Upper lobe of right lung (tissue), 1 donor: ENCODE measurements around the gene SREK1IP1. TPM values are rescaled to one million over a fixed set of nuclear protein-coding genes. Genes with fewer than 3 reads are reported as not detected.

ENCODE experiments used
- ATAC-seq: fragments of 200-7000 bp; cut with Tn5 transposase; one replicate; pipeline ENCODE4 v1.9.1; 2020; ENCODE audit warnings: mild to moderate bottlenecking, moderate library complexity
- DNase-seq: peaks from one replicate; pipeline ENCODE4 v3.0.0-alpha.2; 2020
- H3K27ac ChIP-seq: fragments of 200-600 bp; one replicate; pipeline ENCODE4 v1.8.0; 2022
- H3K27me3 ChIP-seq: fragments of 200-600 bp; one replicate; pipeline ENCODE4 v1.8.0; 2022; ENCODE audit warnings: mild to moderate bottlenecking
- H3K36me3 ChIP-seq: fragments of 200-600 bp; one replicate; pipeline ENCODE4 v1.8.0; 2022
- H3K4me1 ChIP-seq: fragments of 200-600 bp; one replicate; pipeline ENCODE4 v1.8.0; 2022
- H3K4me3 ChIP-seq: fragments of 200-600 bp; one replicate; pipeline ENCODE4 v1.8.0; 2022; ENCODE audit warnings: mild to moderate bottlenecking
- H3K9me3 ChIP-seq: fragments of 200-600 bp; one replicate; pipeline ENCODE4 v1.8.0; 2022
- intact Hi-C: fragments of 100-400 bp; cut with DNase I; formaldehyde crosslinking; loops from one replicate; pipeline ENCODE4 v1.11.0; 2022
- total RNA-seq: library from RNA; stranded (reverse); fragmentation: NEBNext Ultra II Directional; extraction: Animal tissue kit (Norgen Biotek cat#: 25700); gene quantifications from one replicate; pipeline ENCODE4 v1.2.1, GENCODE V29; 2021
- TF ChIP-seq, protein P1 (sequence below): fragments of 200-600 bp; IDR thresholded peaks from one replicate; pipeline ENCODE4 v1.8.0; 2022; ENCODE audit warnings: antibody characterized with exemption
- donor health status: DM: no; HTN: yes; CAD: no; lungs with severe emphysema.

Gene SREK1IP1
- total RNA-seq, 1 donor from 2014 or later = 22.1 TPM

DNA sequence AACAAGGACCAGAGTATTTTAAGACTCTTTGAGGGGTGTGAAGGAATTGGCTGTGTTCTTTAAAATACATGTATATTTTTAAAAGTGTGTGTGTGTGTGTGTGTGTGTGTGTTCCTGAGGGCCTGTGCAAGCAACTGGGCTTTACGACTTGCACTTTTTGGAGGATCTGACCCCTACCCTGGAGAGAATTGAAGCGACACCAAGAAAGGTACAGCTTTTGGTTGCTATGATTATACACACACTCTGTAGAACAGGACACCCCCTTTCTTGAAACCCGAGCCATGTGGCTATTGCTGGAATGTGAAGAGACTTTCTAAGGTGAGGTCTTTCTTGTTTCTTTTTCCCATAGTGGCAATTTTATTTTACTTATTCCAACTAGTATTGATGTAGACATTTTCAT lies 77.2 kb downstream of the SREK1IP1 start:
- Histone ChIP-seq H3K4me3 (no peak overlapping the region), H3K36me3 (no peaks in the 10 kb centered on the region), H3K27me3 (peaks cover 50% of the 10 kb centered on the region), H3K9me3 (peaks cover 1% of the 10 kb centered on the region), H3K27ac (no peak overlapping the region), H3K4me1 (peaks cover 11% of the 10 kb centered on the region)
- no peak for ATAC-seq
- intact Hi-C loops = no loop called here
- TF ChIP-seq, protein P1, sequence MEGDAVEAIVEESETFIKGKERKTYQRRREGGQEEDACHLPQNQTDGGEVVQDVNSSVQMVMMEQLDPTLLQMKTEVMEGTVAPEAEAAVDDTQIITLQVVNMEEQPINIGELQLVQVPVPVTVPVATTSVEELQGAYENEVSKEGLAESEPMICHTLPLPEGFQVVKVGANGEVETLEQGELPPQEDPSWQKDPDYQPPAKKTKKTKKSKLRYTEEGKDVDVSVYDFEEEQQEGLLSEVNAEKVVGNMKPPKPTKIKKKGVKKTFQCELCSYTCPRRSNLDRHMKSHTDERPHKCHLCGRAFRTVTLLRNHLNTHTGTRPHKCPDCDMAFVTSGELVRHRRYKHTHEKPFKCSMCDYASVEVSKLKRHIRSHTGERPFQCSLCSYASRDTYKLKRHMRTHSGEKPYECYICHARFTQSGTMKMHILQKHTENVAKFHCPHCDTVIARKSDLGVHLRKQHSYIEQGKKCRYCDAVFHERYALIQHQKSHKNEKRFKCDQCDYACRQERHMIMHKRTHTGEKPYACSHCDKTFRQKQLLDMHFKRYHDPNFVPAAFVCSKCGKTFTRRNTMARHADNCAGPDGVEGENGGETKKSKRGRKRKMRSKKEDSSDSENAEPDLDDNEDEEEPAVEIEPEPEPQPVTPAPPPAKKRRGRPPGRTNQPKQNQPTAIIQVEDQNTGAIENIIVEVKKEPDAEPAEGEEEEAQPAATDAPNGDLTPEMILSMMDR = no peak
- DNase-seq = no peak

DNA sequence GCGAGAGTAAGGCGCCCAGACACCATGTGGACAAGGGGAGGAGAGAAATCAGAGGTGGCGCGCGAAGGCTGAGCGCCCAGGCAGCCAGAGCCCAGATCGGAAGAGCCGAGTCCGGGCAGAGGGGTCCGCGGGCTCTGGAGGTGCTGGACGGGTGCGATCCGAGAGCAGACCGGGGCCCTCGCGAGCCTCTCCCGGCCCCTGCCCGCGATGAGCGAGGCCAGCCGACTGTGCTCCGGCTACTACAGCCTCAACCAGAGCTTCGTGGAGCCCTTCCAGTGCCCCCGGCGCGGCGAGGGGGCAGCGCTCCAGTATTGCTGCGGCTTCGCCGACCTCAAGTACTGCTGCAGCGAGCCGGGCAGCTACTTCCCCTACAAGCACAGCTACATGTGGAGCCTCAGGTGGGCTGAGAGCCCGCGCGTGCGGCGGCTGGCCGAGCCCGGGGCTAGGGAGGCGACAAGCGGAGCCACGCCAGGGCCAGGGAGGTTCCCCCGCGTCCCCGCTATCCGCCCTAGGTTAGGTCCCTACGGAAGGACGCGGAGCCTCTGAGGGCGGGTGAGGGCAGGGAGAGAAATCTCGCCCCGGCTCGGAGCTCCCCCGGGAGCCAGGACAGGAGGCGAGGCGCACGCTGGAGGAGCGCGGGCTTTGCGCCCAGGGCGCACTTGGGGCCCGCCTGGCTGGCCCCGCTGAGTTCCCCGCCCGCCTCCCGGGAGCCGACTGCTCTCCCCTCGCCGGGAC lies 77.9 kb downstream of the SREK1IP1 start, which contains the start of gene SHISAL2B:
TSS of gene SHISAL2B (plus strand) at position 87 of the 735 bp plus-strand sequence. CDS start at position 208, 121 bp downstream.
- DNase-seq = no peak
- Histone ChIP-seq H3K27me3 (peaks cover 50% of the 10 kb centered on the region), H3K36me3 (no peaks in the 10 kb centered on the region), H3K4me3 (no peak within 1 kb of the TSS), H3K4me1 (peaks cover 11% of the 10 kb centered on the region), H3K27ac (no peak within 1 kb of the TSS), H3K9me3 (no peaks in the 10 kb centered on the region)
- TF ChIP-seq, protein P1 = no peak
- ATAC-seq = peak; percentile 43
- intact Hi-C loops = no loop called here

DNA sequence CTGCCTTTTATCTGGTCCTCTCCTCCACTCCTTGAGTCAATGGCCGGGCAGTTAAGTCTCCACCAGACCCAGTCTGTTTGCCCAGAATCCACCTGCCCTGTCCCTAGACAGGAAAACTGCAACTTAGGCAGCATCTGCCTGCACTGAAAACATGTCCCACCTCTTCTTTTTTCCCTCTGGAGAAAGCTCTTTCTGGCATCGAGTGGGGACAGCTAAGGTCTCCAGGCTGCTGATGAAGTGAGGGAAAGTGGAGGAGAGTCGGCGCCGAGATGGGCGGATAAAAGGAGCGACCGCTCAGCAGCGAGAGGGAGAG lies 78.4 kb downstream of the SREK1IP1 start:
- no peaks in the 10 kb centered on the region for H3K9me3 ChIP-seq
- no peak overlapping the region for H3K27ac ChIP-seq
- no peak for ATAC-seq
- peaks cover 11% of the 10 kb centered on the region for H3K4me1 ChIP-seq
- TF ChIP-seq, protein P1 = no peak
- H3K4me3 ChIP-seq = no peak overlapping the region
- H3K27me3 ChIP-seq = peaks cover 50% of the 10 kb centered on the region
- H3K36me3 ChIP-seq = no peaks in the 10 kb centered on the region
- intact Hi-C loops = no loop called here
- DNase-seq = no peak

DNA sequence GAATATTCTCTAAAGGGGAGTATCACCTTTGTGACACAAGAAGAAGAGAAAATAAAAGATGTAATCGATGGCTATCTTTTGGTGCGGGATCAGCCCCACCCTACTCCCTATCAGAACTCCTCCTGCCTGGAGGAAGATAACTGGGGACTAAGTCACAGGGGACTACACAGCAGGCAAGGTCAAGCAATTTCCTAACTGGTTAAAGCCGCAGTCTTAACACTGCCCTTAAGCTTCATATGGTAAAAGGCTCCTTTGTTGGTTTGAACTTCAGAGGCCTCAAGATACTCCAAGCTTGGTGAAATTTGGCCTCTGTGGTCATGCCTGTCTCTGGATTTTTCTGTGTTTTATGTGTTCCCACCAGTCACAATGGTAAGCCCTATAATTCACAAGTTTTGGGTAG lies 79.5 kb downstream of the SREK1IP1 start:
- no peak for ATAC-seq
- H3K4me1 ChIP-seq = peaks cover 11% of the 10 kb centered on the region
- H3K27ac ChIP-seq = no peak overlapping the region
- H3K36me3 ChIP-seq = no peaks in the 10 kb centered on the region
- peaks cover 50% of the 10 kb centered on the region for H3K27me3 ChIP-seq
- intact Hi-C loops = no loop called here
- no peak for DNase-seq
- TF ChIP-seq, protein P1 = no peak
- no peaks in the 10 kb centered on the region for H3K9me3 ChIP-seq
- H3K4me3 ChIP-seq = no peak overlapping the region

DNA sequence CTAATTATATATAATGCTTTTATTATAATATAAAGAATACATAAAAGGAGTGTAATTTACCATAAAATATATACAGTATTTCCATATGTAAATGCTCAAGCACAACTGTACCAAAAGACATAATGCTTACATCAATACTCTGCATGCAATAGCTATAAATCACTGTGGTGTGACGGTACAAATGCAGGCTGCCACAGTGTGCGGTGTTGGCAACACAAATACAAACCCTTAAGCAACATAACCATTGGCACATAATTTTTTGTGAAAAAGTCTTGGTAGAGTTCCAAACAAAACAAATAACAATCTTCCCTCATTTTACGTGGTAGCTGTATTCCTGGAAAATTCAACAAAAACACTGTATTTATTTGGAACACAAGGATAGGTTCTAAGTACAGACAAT lies 80.1 kb downstream of the SREK1IP1 start:
- Histone ChIP-seq H3K4me1 (peaks cover 11% of the 10 kb centered on the region), H3K27ac (no peak overlapping the region), H3K36me3 (no peaks in the 10 kb centered on the region), H3K9me3 (no peaks in the 10 kb centered on the region), H3K27me3 (peaks cover 50% of the 10 kb centered on the region), H3K4me3 (no peak overlapping the region)
- TF ChIP-seq, protein P1 = no peak
- DNase-seq = no peak
- intact Hi-C loops = no loop called here
- ATAC-seq = no peak
